ENCODE results near the gene RBM33.

RBM33 gene

GRCh38 chr7:155725006-155725355 is 80.5 kb downstream of the RBM33 start:
- H3K36me3 ChIP-seq (ENCODE audit: control insufficient read depth in 2 of 2, insufficient read depth in 1 of 2, low read length in 2 of 2), result peaks cover 0 to 43% of the 10 kb centered on the region in 2 experiments; a peak in 1 of 3 replicates
- H3K4me3 ChIP-seq (ENCODE audit: low read depth, low read length), result no peak overlapping the region
- POLR2A ChIA-PET, result no interaction called here
- no peaks in the 10 kb centered on the region for H3K9me3 ChIP-seq (ENCODE audit: control insufficient read depth, insufficient read depth, low read depth, low read length)
- TF ChIP-seq PRDM2 (tag by site-specific recombination; IDR thresholded peaks at IDR 0.05; ENCODE audit: borderline replicate concordance), result no peak
- CTCF ChIA-PET, result interaction anchor here (0.5 to 0.7 kb wide), 3 partner anchors 24 to 190 kb away, joined by 3 to 5 read pairs (median 3); no protein-coding TSS in a partner anchor
- no peaks in the 10 kb centered on the region for H3K4me1 ChIP-seq (ENCODE audit: control insufficient read depth, insufficient read depth, low read length)
- H3K27ac ChIP-seq (ENCODE audit: extremely low read depth, low read depth, low read length), result no peak overlapping the region

GRCh38 chr7:155727616-155728015 is 83.2 kb downstream of the RBM33 start:
- TF ChIP-seq ZNF529 (tag by site-specific recombination; IDR thresholded peaks at IDR 0.05; ENCODE audit: insufficient replicate concordance) (no peak), ZNF624 (tag by site-specific recombination; IDR thresholded peaks at IDR 0.05) (no peak), WT1 (tag by site-specific recombination; IDR thresholded peaks at IDR 0.05) (no peak), ZNF138 (tag by site-specific recombination; IDR thresholded peaks at IDR 0.05; ENCODE audit: borderline replicate concordance) (no peak), ZNF146 (tag by site-specific recombination; IDR thresholded peaks at IDR 0.05) (no peak), KLF8 (tag by site-specific recombination; IDR thresholded peaks at IDR 0.05) (no peak), RBAK (tag by site-specific recombination; IDR thresholded peaks at IDR 0.05) (no peak), ZNF629 (tag by site-specific recombination; IDR thresholded peaks at IDR 0.05) (no peak), ELK4 (IDR thresholded peaks at IDR 0.05; ENCODE audit: borderline replicate concordance, low read depth, low read length) (no peak), ZNF37A (tag by site-specific recombination; IDR thresholded peaks at IDR 0.05) (no peak), ZNF404 (tag by site-specific recombination; IDR thresholded peaks at IDR 0.05) (no peak), ZNF121 (tag by site-specific recombination; IDR thresholded peaks at IDR 0.05) (no peak), ZNF23 (tag by site-specific recombination; IDR thresholded peaks at IDR 0.05; ENCODE audit: borderline replicate concordance) (no peak), ZNF184 (tag by site-specific recombination; IDR thresholded peaks at IDR 0.05) (no peak), ZBTB6 (tag by site-specific recombination; IDR thresholded peaks at IDR 0.05) (no peak)
- H3K9me3 ChIP-seq (ENCODE audit: control insufficient read depth, insufficient read depth, low read depth, low read length), result no peaks in the 10 kb centered on the region
- H3K36me3 ChIP-seq (ENCODE audit: control insufficient read depth in 2 of 2, insufficient read depth in 1 of 2, low read length in 2 of 2), result peaks cover 0 to 50% of the 10 kb centered on the region in 2 experiments; a peak in 1 of 3 replicates
- H3K4me3 ChIP-seq (ENCODE audit: low read depth, low read length), result no peak overlapping the region
- CTCF ChIA-PET, result interaction anchor here (0.7 to 1.7 kb wide), 2 partner anchors 11 to 129 kb away, joined by 3 to 5 read pairs; no protein-coding TSS in a partner anchor
- no peaks in the 10 kb centered on the region for H3K4me1 ChIP-seq (ENCODE audit: control insufficient read depth, insufficient read depth, low read length)
- no peak overlapping the region for H3K27ac ChIP-seq (ENCODE audit: extremely low read depth, low read depth, low read length)
- POLR2A ChIA-PET, result no interaction called here
